CD4-positive, alpha-beta T cell treated with Interleukin-6 at 100 ng/mL for 8 hours (primary cell): Measurements from ENCODE around the gene RTKN2.

Experiments
- DNase-seq: peaks from one replicate; pipeline ENCODE4 v3.0.0-alpha.2; 2020; ENCODE audit warnings: mixed read lengths, low spot score

The RTKN2 gene

DNA sequence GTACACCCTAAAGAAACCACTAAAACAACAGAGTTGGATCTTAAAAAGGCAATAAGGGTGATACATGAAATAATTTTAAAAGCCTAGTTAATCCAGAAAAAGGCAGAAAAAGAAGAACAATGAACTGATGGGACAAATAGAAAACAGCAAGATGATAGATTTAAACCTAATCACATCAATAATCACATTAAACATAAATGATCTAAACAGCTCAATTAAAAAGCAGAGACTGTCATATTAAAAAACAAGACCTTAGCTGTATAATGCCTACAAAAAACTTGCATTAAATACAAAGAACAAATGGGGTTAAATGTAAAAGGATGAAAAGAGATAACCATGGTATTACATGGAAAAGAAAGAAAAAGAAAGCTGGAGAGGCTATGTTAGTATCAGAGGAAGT, 96.2 kb downstream of the RTKN2 start:
- no peak for DNase-seq

DNA sequence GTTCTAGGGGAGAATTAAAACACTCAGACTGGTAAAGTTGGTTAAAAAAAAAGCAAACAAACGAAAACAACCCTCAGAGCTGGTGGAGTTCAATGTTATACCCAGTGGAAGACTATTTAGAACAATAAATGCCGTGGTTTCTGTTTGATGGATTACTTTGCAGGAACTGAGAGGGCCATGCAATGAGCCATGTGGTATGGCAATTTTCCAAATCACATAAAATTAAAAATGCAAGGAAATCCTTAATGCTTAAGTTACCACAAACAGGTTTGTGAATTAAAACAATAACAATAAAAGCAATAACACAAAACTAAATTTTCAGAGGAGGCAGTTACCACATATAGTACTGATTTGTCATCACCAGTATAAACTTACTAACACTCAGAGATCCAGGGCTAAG, 96.9 kb downstream of the RTKN2 start:
- DNase-seq = no peak

DNA sequence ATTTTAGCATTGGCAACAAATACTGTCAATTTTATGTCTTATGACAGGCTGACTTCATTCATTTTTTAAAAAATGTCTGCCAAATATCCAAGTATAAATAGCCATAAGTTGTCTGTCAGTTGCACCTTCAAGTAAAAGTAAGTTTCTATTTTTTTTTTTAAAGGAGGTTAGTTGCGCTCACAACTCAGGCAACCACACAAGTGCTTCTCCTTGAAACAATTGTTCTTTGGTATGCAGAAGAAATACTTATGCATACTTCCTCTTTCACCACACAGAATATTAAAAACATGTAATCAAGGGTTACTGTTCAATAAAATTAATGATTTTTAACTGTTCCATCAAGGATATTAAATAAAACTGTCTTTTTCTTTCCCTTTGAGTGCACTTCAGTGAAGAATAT, 97.9 kb downstream of the RTKN2 start:
- no peak for DNase-seq

DNA sequence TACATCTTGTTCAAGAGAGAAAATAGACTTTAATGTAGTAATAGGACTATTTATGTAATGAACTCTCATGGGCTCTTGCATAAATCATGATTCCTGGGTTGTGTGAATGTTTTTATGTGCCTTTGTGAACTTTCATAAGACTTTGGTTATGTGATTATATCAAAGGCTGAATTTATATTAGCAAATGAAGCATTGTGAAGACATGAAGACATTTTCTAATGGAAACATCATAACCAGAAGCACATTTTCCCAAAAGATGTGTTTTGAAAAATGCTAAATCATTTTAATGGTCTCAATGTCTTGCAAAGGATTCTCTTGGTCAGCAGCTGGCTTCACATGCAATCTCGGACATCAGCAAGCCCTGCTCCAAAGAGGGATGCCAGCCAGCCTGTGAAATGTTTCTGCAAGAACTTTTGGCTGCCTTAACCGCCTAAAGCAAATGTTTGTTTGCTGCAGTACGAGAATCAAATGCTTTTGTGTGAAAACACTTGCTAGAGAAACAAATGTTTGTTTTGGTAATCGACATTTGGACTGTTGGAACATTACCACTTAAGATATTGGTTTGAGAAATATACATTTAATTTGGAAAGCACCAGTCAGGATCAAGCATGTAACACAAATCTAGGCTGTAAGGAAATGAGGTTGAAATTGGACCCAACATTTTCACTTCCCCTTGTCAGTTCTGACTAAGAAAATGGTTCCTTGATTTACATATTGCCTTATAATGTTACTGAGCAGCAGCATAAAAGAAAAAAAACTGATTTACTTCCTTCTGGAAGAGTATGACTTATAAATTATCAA, 102.1 kb downstream of the RTKN2 start:
- no peak for DNase-seq

DNA sequence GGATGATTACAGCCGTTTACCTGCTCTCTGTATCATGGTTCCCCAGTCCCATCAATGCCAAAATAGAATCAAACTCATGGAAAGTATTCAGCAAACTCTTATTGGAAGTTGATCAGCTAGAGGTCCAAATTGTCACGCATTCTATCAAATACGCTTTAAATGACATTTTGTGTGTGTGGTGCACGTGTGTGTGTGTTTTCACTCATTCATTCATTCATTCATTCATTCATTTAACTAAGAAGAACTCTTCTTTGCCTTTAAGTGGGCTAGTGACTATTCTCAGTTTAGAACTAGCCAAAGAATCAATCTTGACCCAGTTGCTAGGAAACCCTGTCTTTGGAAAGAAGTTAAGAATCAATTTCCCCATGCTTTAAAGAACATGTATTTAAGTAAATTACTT, 102.8 kb downstream of the RTKN2 start:
- no peak for DNase-seq

DNA sequence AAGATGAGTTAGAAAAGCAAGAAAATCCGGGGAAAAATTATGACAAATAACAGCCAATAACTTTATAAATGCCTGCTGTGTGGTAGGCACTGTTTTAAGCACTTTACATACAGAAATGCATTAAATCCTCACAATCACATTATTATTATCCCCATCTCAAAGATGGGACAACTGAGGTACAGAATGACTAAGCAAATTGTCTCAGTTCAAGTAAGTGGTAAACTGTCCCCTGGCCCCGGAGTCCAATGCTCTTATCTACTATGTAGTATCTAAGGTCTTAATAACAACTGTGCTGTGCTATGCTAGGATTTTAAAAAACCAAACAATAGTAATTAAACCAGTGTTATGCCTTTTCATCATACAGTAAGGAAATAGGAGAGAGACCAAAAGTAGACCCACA, 105.6 kb downstream of the RTKN2 start:
- DNase-seq = no peak

DNA sequence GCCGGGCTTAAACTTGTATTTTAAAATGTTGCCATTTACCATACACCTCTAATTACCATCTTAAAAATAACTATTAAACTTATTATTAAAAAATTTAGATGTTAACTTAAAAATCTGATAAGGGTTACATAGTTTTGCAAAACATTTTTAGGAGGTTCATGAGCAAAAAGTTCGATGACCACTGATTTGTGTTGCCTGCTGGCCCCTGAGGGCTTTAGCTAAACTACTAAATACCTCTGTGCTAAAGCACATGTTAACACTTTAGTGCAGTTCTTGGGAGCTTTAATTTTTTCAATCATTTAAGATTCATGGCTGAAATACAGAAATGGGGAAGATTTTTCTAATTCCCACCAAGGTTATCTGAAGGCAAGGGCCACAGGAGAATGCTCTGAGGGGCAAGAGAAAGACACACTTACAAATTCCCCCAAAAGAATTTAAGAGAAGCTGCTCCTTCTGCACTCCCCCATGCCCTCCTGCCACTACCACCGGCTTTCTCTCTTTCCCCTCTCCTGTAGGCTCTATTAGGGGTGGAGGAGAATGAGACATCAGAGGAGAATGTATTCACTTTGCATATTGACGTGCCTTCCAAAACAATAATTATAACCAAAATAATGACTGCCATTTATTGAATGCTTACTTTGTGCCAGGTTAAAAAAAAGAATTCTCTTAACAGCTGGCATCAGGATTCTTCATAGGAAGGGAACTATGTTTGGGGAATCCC, 106.2 kb downstream of the RTKN2 start:
- DNase-seq = no peak

DNA sequence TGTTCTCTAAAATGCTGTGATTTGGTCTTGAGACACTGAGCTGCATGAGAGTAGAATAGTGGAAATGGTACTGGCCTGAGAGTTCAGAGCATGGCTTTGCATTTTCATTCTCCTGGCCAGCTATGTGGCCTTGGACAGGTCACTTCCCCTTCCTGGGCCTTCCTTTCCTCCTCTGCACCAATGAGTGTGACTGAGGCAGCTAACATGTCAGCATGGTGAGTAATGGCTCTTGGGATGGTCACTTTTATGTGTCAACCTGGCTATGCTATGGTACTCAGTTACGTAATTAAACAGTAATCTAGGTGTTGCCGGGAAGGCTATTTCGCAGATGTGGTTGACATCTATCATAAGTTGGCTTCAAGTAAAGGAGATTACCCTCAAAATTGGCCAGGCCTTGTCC, 109.3 kb downstream of the RTKN2 start:
- no peak for DNase-seq

DNA sequence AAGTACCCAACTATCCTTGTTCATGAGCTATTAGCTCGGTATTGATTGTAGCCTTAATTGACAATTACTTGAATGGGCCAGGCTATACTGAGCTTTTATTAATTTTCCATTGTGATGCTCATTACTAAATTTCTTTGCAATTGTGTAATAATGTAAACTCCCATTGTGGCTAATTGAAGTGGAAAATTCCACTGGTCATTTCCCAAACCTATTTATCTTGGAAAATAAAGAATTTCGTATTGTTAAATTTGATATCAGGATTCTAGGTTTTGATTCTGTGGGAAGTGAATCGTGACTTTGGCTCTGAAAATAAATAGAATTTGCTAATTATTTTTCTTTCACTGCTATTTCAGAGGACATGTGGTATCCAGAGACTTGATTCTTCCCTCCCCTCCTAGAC, 111.0 kb downstream of the RTKN2 start:
- no peak for DNase-seq

DNA sequence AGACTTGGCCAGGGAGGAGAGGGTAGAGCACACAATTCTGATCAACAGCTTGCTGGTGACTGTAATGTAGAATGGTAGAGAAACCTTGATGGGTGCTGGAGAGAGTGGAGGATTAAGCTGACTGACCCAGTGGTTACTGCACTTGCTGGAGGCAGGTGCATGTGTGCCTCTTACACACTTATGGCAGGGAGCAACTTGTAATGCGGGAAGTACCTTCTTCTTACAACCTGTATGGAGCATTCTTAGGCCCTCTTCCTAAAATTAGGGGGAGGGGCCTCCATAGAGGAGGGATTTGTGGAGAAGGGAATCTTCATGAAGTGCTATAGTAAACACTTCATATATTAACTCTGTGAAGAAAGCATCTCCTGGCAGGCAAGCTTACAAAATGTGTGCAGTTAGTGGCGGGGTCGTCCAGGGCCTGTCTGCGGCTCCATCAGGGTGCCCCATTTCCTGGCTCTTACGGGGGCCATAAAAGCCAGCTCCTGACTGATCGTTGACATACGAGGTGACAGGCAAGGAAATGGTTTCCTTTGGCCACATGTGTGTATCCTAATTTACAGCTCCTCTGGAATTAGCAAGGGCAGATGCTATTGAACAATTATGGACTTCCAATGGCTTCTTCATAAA, 113.5 kb downstream of the RTKN2 start:
- no peak for DNase-seq

DNA sequence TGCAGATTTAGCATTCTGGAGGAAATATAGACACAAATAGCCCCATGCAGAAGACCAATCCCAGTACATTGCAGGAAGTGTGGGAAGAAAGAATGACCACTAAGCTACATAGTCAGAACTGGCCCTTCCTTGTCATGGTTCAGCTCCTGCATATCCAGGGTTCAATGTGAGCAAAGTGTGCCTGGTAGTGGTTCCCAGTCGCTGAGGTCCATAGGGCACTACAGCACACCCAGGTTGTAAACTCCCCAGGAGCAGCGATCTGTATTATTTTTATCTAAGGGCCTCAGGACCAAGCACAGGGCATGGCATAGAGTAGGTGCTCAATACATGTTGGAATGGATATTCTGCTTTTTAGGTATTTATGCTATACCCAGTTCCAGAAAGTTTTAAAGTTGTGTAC, 114.4 kb downstream of the RTKN2 start:
- DNase-seq = no peak

DNA sequence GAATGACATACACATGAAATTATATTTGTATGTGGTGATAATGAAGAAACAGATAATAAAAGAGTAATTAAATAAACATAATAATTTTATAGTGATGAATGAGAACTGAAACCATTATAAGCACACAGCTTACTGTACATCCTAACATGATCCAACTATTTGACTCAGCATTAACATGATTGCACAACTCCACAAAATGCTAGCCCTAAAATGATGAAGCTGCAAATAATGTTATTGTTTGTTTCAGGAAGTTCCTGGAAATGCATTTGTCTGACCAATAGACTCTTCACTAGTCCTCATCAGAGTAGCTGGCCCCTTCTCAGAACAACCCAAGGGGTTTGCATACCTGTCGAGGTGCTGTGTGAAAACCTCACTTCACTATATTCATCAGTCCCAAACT, 115.5 kb downstream of the RTKN2 start:
- no peak for DNase-seq

DNA sequence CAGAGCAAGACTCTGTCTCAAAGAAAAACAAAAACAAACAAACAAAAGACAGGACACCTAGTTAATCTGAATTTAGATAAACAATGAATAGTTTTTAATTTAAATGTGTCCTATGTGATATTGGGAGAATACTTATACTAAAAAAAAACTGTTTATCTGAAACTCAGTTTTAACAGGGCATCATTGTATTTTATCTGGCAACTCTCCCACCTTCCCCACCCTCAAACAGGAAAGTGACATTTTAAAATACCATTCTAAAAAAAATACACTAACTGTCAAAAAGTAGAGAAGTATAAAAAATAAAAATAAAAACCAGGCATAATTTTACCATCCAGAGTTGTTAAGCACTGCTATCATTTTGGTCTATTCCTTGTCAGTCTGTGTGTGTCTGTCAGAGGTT, 119.0 kb downstream of the RTKN2 start:
- no peak for DNase-seq

DNA sequence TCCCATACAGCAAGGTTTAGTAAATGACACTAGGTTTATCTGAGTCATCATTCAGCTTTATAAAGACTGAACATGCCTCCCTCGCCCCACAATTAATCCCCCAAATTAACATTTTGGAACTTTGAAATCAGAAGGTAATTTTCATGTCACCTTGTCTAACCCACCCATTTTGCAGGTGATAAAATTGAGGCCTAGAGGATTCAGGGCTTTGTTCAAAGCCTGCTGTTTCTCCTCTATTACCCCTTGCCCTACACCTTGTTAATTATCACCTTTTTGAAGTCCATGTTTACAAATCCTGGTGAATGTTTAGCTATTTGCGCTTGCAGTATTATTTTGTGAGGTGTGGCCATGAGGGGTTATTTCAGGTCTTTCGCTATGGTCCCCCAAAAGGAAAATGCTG, 120.5 kb downstream of the RTKN2 start:
- no peak for DNase-seq

DNA sequence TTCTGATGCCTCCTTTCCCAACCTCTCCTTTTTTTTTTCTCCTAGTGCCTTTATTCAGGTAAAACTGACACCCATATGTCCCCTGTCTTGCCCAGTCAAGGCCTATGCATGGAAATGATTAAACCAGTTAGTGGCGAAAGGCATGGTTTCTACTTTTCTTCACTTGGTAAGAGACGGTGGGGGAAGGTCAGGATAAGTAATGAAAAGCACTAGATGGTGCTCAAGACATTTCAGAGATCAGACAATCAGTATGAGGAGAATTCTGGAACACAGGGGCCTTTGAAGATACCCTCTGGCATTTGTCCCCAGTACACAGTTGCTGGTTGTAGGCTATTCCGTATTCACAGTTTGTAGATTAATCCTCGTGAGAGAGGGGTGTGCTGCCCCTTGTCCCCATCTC, 121.2 kb downstream of the RTKN2 start:
- DNase-seq = no peak

DNA sequence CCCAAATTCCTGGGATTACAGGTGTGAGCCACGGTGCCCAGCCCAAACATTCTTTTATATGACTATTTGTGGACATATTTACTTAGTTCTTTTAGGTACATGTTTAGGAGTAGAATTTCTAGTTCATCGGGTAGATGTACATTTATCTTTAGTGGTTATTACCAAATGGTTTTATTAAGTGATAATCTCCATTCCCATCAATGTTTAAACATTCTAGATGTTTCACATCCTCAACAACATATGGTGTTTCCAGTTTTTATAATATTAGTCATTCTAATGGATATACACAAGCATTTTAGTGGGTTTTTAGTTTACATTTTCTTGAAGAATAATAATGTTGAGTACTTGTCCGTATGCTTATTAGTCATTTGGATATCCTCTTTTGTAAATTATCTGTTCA, 131.7 kb downstream of the RTKN2 start:
- DNase-seq = no peak

DNA sequence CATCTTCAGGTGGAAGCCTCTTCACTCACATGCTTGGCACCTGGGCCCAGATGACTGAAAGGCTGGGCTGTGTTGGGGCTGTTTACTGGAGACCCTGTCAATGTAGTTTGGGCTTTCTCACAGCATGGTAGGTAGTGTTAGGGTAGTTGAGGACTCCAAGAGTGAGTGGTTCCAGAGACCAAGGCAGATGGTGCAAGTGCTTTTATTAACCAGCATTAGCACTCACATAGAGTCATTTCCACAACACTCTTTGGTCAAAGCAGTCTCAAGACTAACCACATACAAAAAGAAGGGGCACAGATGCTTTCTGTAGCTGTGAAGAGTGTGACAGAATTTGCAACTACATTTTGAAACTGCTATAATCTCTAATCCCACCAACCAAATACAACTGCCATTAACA, 135.0 kb downstream of the RTKN2 start:
- DNase-seq = no peak
